KMS-11 (cell line): ENCODE measurements around the gene LHX1.

ENCODE experiments used
- H2AFZ ChIP-seq: fragments of 200-600 bp; sonication (generic); 2 replicates; pipeline ENCODE4 v1.6.1; 2016; ENCODE audit warnings: antibody characterized with exemption, mixed run types, low read depth
- H3K27ac ChIP-seq: fragments of 200-600 bp; sonication (generic); 2 replicates; pipeline ENCODE4 v1.6.1; 2016; ENCODE audit warnings: mild to moderate bottlenecking, mixed run types
- H3K27me3 ChIP-seq: fragments of 200-600 bp; sonication (generic); 2 replicates; pipeline ENCODE4 v1.6.1; 2017; ENCODE audit warnings: mild to moderate bottlenecking, low read depth, mixed run types, moderate library complexity; ENCODE audit not compliant: insufficient read depth
- H3K36me3 ChIP-seq: fragments of 200-600 bp; sonication (generic); 2 replicates; pipeline ENCODE4 v1.6.1; 2017; ENCODE audit warnings: mild to moderate bottlenecking, mixed run types; ENCODE audit not compliant: insufficient read depth
- H3K4me1 ChIP-seq: fragments of 200-600 bp; sonication (generic); 2 replicates; pipeline ENCODE4 v1.6.1; 2016; ENCODE audit warnings: mild to moderate bottlenecking, low read depth, mixed run types; ENCODE audit not compliant: poor library complexity, severe bottlenecking
- H3K4me2 ChIP-seq: fragments of 200-600 bp; sonication (generic); 2 replicates; pipeline ENCODE4 v1.7.0; 2016; ENCODE audit warnings: mild to moderate bottlenecking, mixed run types
- H3K4me3 ChIP-seq: fragments of 200-600 bp; sonication (generic); IDR thresholded peaks from 2 replicates; pipeline ENCODE4 v1.6.1; 2017; ENCODE audit warnings: low read depth, low read length, mixed read lengths; ENCODE audit not compliant: insufficient read depth
- H3K79me2 ChIP-seq: fragments of 200-600 bp; sonication (generic); 2 replicates; pipeline ENCODE4 v1.6.1; 2016; ENCODE audit warnings: low read depth, mixed run types; ENCODE audit not compliant: insufficient read depth
- H3K9ac ChIP-seq: fragments of 200-600 bp; sonication (generic); 2 replicates; pipeline ENCODE4 v1.6.1; 2016; ENCODE audit warnings: mild to moderate bottlenecking, mixed run types
- H4K20me1 ChIP-seq: fragments of 200-600 bp; sonication (generic); 2 replicates; pipeline ENCODE4 v1.6.1; 2016; ENCODE audit warnings: mild to moderate bottlenecking, mixed run types; ENCODE audit not compliant: insufficient read depth
- CTCF ChIP-seq: fragments of 200-600 bp; sonication (generic); conservative IDR thresholded peaks from 2 replicates; pipeline ENCODE4 v1.6.1; 2017; ENCODE audit warnings: low read depth, mild to moderate bottlenecking, antibody characterized with exemption, low read length, moderate library complexity, mixed read lengths

Gene LHX1

GRCh38 chr17:36931096-36931696 lies 6.1 kb upstream of the LHX1 start:
- no peak overlapping the region for H2AFZ ChIP-seq
- no peak overlapping the region for H3K27ac ChIP-seq
- peaks cover 5% of the 10 kb centered on the region for H3K4me1 ChIP-seq
- no peak overlapping the region for H3K4me2 ChIP-seq
- peaks cover 27% of the 10 kb centered on the region for H3K27me3 ChIP-seq
- H4K20me1 ChIP-seq, result no peaks in the 10 kb centered on the region
- TF ChIP-seq CTCF, result no peak
- H3K9ac ChIP-seq, result no peak overlapping the region
- no peaks in the 10 kb centered on the region for H3K36me3 ChIP-seq
- no peak overlapping the region for H3K4me3 ChIP-seq
- no peaks in the 10 kb centered on the region for H3K79me2 ChIP-seq

- no peak overlapping the region for H2AFZ ChIP-seq
- H3K4me2 ChIP-seq, result no peak overlapping the region
These were observed 5.4 kb upstream of the LHX1 start for GRCh38 chr17:36931697-36932382.

GRCh38 chr17:36932383-36932693 lies 4.9 kb upstream of the LHX1 start:
- peaks cover 5% of the 10 kb centered on the region for H3K4me1 ChIP-seq
- no peaks in the 10 kb centered on the region for H3K36me3 ChIP-seq
- no peak for TF ChIP-seq CTCF
- no peak overlapping the region for H3K4me2 ChIP-seq
- no peaks in the 10 kb centered on the region for H3K79me2 ChIP-seq
- no peak overlapping the region for H3K9ac ChIP-seq
- H3K27ac ChIP-seq, result no peak overlapping the region
- no peak overlapping the region for H2AFZ ChIP-seq
- H4K20me1 ChIP-seq, result no peaks in the 10 kb centered on the region
- peaks cover 38% of the 10 kb centered on the region for H3K27me3 ChIP-seq
- H3K4me3 ChIP-seq, result no peak overlapping the region

More at GRCh38 chr17:36931697-36932382, 5.4 kb upstream of the LHX1 start:
- Histone ChIP-seq H3K9ac (no peak overlapping the region), H3K79me2 (no peaks in the 10 kb centered on the region), H3K27me3 (peaks cover 33% of the 10 kb centered on the region), H3K4me3 (no peak overlapping the region), H3K27ac (no peak overlapping the region), H3K36me3 (no peaks in the 10 kb centered on the region), H4K20me1 (no peaks in the 10 kb centered on the region), H3K4me1 (peaks cover 5% of the 10 kb centered on the region)
- no peak for TF ChIP-seq CTCF

- Histone ChIP-seq H3K9ac (no peak overlapping the region), H4K20me1 (no peaks in the 10 kb centered on the region), H3K4me1 (peaks cover 5% of the 10 kb centered on the region), H3K36me3 (no peaks in the 10 kb centered on the region), H3K4me3 (no peak overlapping the region), H3K79me2 (no peaks in the 10 kb centered on the region), H3K27ac (no peak overlapping the region), H3K27me3 (peaks cover 44% of the 10 kb centered on the region), H3K4me2 (no peak overlapping the region), H2AFZ (no peak overlapping the region)
- TF ChIP-seq CTCF, result no peak
These were observed 4.4 kb upstream of the LHX1 start for GRCh38 chr17:36932694-36933511.
